DMS79 treated with DMSO at 0.1 percent for 48 hours (cell line): ENCODE results near the gene PUS10.
"Not testable (repeated sequence)": the region's sequence is repeated elsewhere in the genome, so short reads cannot be mapped to it uniquely, and the experiment has no call there.

Experiments used
- DNase-seq: peaks from one replicate; lab custom pipeline; 2025; lab: John Stamatoyannopoulos, UW

The PUS10 gene

GRCh38 chr2:61017556-61018317 lies at the start of gene PUS10, which contains the start of gene PEX13:
Gene PUS10, minus strand, starts transcription at chr2:61018255. Its CDS starts 6,365 bp downstream, at chr2:61011890.
Gene PEX13, plus strand, starts transcription at chr2:61017720. Its CDS starts 40 bp downstream, at chr2:61017760.
- DNase-seq: peak; percentile 48

- peak; percentile 87 for DNase-seq
Observed at GRCh38 chr2:61065714-61066709, 48.0 kb upstream of the PUS10 start, which contains the start of gene SANBR. Gene SANBR, plus strand, starts transcription at chr2:61065871. Its CDS starts 4,480 bp downstream, at chr2:61070351.

- no peak for DNase-seq
Observed at GRCh38 chr2:61059382-61059781, 41.3 kb upstream of the PUS10 start.

GRCh38 chr2:61057562-61057961 lies 39.5 kb upstream of the PUS10 start:
- DNase-seq: no peak

- DNase-seq: no peak
Observed at GRCh38 chr2:61055557-61055956, 37.5 kb upstream of the PUS10 start.

GRCh38 chr2:61045999-61046398 lies 27.9 kb upstream of the PUS10 start:
- DNase-seq: no peak

GRCh38 chr2:61045226-61045625 lies 27.2 kb upstream of the PUS10 start:
- no peak for DNase-seq

GRCh38 chr2:61044636-61045035 lies 26.6 kb upstream of the PUS10 start:
- no peak for DNase-seq

- DNase-seq: no peak
Observed at GRCh38 chr2:61042807-61043206, 24.8 kb upstream of the PUS10 start.

- not testable (repeated sequence) for DNase-seq
Observed at GRCh38 chr2:61036643-61037042, 18.6 kb upstream of the PUS10 start.

GRCh38 chr2:61034592-61034991 lies 16.5 kb upstream of the PUS10 start:
- DNase-seq: not testable (repeated sequence)

- DNase-seq: no peak
Observed at GRCh38 chr2:61029533-61029932, 11.5 kb upstream of the PUS10 start.

GRCh38 chr2:61023670-61024069 lies 5.6 kb upstream of the PUS10 start:
- DNase-seq: no peak

- DNase-seq: no peak
Observed at GRCh38 chr2:61021228-61021660, 3.2 kb upstream of the PUS10 start.

- no peak for DNase-seq
Observed at GRCh38 chr2:61018798-61019197, 743 bp upstream of the PUS10 start.

GRCh38 chr2:61018318-61018755 lies 282 bp upstream of the PUS10 start:
- DNase-seq: no peak

- peak; percentile 95 for DNase-seq
Observed at GRCh38 chr2:61017003-61017555, 976 bp downstream of the PUS10 start.

GRCh38 chr2:61016392-61017002 lies 1.6 kb downstream of the PUS10 start:
- no peak for DNase-seq

- no peak for DNase-seq
Observed at GRCh38 chr2:61015976-61016375, 2.1 kb downstream of the PUS10 start.

- DNase-seq: no peak
Observed at GRCh38 chr2:61014763-61015162, 3.3 kb downstream of the PUS10 start.

GRCh38 chr2:61013382-61013781 lies 4.7 kb downstream of the PUS10 start:
- DNase-seq: no peak

GRCh38 chr2:61012303-61012702 lies 5.8 kb downstream of the PUS10 start:
- DNase-seq: not testable (repeated sequence)
